Stimulated activated naive CD8-positive, alpha-beta T cell treated with anti-CD3 and anti-CD28 coated beads, Interleukin-15, Interleukin-2, amounts not matched to agents 100 ng/mL and 50 ng/mL, for 24 hours (primary cell): ENCODE measurements around the gene ELK3.
A peak's percentile ranks its signal among the peaks of the same experiment; 100 is the strongest.
"Not testable (repeated sequence)": the region's sequence is repeated elsewhere in the genome, so short reads cannot be mapped to it uniquely, and the experiment has no call there.

Experiments
- H3K27ac Mint-ChIP-seq: one replicate; pipeline ENCODE4 v1.8.0; 2021; ENCODE audit warnings: mild to moderate bottlenecking, mixed read lengths
- H3K27me3 Mint-ChIP-seq: one replicate; pipeline ENCODE4 v1.8.0; 2021; ENCODE audit warnings: mixed read lengths
- H3K36me3 Mint-ChIP-seq: one replicate; pipeline ENCODE4 v1.8.0; 2021; ENCODE audit warnings: low read depth, mixed read lengths
- H3K4me1 Mint-ChIP-seq: one replicate; pipeline ENCODE4 v1.8.0; 2021; ENCODE audit warnings: low read depth, mixed read lengths
- H3K4me3 Mint-ChIP-seq: one replicate; pipeline ENCODE4 v1.8.0; 2021; ENCODE audit warnings: mild to moderate bottlenecking, mixed read lengths
- H3K9me3 Mint-ChIP-seq: one replicate; pipeline ENCODE4 v1.8.0; 2021; ENCODE audit warnings: mixed read lengths

The ELK3 gene

DNA sequence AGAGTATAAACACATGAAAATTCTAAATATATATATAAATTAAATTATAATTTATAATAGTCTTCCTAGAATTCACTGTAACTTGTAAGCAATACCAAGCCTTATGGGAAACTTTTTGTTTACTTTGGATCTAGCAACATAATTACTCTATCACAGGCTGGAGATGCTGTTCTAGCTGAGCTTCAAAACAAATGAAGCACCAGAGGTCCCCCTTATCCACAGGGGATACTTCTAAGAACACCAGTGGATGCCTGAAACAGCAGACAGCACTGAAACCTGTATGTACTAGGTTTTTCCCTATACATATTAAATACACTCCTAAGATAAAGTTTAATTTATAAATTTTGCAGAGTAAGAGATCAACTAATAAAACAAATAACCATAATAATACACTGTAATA lies 109.5 kb downstream of the ELK3 start:
- no peak overlapping the region for H3K27ac Mint-ChIP-seq
- H3K27me3 Mint-ChIP-seq = no peaks in the 10 kb centered on the region
- H3K4me3 Mint-ChIP-seq = no peak overlapping the region
- peaks cover 16% of the 10 kb centered on the region for H3K36me3 Mint-ChIP-seq
- H3K4me1 Mint-ChIP-seq = peaks cover 10% of the 10 kb centered on the region
- H3K9me3 Mint-ChIP-seq = no peaks in the 10 kb centered on the region

DNA sequence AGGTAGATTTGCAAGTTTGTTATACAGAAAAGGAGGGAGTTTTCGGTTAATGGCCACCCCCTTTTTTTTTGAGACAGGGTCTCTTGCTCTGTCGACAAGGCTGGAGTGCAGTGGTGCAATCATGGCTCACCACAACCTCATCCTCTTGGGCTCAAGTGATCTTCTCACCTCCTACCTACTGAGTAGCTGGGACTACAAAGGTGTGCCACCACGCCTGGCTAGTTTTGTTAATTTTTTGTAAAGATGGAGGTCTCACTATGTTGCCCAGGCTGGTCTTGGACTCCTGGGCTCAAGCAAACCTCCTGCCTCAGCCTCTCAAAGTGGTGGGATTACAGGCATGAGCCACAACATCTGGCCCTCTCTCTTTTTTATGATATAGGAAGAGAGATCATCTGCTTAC lies 111.5 kb downstream of the ELK3 start:
- Mint-ChIP-seq H3K9me3 (no peaks in the 10 kb centered on the region), H3K27ac (no peak overlapping the region), H3K27me3 (no peaks in the 10 kb centered on the region), H3K4me1 (peaks cover 10% of the 10 kb centered on the region), H3K36me3 (peaks cover 17% of the 10 kb centered on the region), H3K4me3 (no peak overlapping the region)

DNA sequence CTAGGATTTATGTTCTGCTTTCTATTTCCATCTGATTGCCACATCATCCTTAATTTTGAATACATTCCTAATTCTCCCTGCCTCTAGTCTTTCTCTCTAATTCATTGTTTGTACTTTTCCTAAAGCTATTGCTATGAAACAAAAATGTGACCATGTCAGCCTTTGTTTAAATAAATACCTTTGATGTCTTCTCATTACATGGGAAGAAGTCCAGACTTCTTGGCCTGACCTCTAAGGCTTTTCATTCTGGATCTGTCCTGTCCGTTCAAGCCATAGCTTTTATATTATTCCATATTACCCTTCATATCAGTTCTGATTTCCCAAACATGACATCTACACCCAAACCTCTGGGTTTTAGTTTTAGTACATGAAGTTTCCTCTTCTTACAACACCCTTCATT lies 114.7 kb downstream of the ELK3 start:
- H3K27ac Mint-ChIP-seq = no peak overlapping the region
- no peaks in the 10 kb centered on the region for H3K27me3 Mint-ChIP-seq
- H3K4me3 Mint-ChIP-seq = no peak overlapping the region
- no peaks in the 10 kb centered on the region for H3K9me3 Mint-ChIP-seq
- H3K36me3 Mint-ChIP-seq = peaks cover 18% of the 10 kb centered on the region
- peaks cover 18% of the 10 kb centered on the region for H3K4me1 Mint-ChIP-seq

DNA sequence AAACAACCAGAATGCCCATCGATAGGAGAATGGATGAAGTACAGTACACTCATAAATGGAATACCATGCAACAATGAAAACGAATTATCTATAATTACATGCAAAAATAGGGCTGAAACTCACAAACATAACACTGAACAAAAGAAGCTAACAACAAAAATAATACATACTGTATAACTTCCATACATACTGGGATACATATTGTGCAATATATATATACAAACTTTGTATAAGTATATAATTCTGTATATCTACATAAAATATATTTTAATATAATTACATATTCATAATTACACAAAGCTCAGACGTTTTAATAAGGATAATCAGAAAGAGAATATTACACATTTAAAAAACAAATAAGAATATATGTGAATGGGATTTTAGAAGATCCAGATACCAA lies 115.9 kb downstream of the ELK3 start:
- H3K27me3 Mint-ChIP-seq = no peaks in the 10 kb centered on the region
- no peak overlapping the region for H3K27ac Mint-ChIP-seq

DNA sequence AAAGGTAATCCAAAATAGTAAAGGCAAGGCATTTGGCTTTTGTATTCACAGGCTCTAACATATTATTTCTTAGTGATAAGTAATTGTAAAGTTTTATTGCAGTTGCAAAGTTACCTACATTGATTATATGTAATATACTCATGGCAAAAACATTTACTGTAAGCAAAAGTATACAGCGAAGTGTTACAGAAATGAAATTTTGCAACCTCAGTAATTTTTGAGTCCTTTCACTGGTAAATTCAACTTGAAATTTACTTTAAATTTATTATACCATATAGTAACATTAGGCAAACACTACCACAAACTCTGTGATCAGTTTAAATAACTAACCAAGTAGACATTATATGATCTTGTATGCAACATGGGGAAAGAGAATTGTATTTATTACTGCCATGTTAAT lies 117.0 kb downstream of the ELK3 start:
- H3K36me3 Mint-ChIP-seq = peaks cover 18% of the 10 kb centered on the region
- H3K27me3 Mint-ChIP-seq = no peaks in the 10 kb centered on the region
- H3K4me1 Mint-ChIP-seq = peaks cover 28% of the 10 kb centered on the region
- H3K4me3 Mint-ChIP-seq = no peak overlapping the region
- H3K27ac Mint-ChIP-seq = no peak overlapping the region
- no peaks in the 10 kb centered on the region for H3K9me3 Mint-ChIP-seq

More for the DNA sequence above, 115.9 kb downstream of the ELK3 start:
- peaks cover 28% of the 10 kb centered on the region for H3K4me1 Mint-ChIP-seq
- no peaks in the 10 kb centered on the region for H3K9me3 Mint-ChIP-seq
- H3K4me3 Mint-ChIP-seq = no peak overlapping the region
- H3K36me3 Mint-ChIP-seq = peaks cover 18% of the 10 kb centered on the region

DNA sequence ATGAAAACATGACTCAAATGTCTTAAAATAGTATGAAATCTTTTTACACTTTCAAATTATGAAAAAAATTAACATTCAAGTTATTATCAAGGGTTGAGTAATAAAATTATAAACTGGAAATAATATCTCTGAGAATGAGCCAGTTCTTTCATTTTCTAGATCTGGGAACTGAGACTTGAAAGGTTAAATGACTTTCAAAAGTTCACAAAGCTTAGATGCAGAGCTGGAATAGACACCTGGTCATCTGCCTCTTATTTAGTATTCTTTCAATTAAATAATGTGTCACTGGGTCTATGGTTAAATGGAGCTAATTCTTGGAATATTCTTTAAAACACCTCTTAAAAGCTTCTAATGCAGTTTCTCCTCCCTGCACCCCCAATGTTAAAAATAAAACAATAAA lies 119.4 kb downstream of the ELK3 start:
- H3K36me3 Mint-ChIP-seq = peaks cover 17% of the 10 kb centered on the region
- H3K4me1 Mint-ChIP-seq = peaks cover 24% of the 10 kb centered on the region
- no peaks in the 10 kb centered on the region for H3K27me3 Mint-ChIP-seq
- H3K27ac Mint-ChIP-seq = no peak overlapping the region
- no peak overlapping the region for H3K4me3 Mint-ChIP-seq
- no peaks in the 10 kb centered on the region for H3K9me3 Mint-ChIP-seq

DNA sequence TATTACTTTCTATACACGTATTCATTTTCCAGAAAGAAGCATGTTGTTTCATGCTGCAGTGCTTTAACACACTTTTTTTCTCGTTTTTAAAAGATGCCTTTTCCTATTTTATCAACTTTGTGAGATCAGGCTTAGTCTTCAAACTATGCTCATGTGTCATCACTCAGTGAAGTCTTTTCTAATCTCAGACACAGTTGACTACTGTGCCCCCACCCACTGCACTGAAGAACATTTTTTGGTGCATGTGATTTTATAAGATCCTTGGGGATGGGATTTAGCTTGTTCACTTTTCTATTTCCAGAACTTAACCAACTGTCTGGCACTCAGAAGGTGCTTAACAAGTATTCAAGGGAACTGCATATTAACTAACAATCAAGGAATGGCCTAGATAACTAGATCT lies 120.5 kb downstream of the ELK3 start:
- H3K4me1 Mint-ChIP-seq = peaks cover 24% of the 10 kb centered on the region
- H3K9me3 Mint-ChIP-seq = no peaks in the 10 kb centered on the region
- no peaks in the 10 kb centered on the region for H3K27me3 Mint-ChIP-seq
- H3K36me3 Mint-ChIP-seq = peaks cover 11% of the 10 kb centered on the region
- no peak overlapping the region for H3K27ac Mint-ChIP-seq
- H3K4me3 Mint-ChIP-seq = no peak overlapping the region

DNA sequence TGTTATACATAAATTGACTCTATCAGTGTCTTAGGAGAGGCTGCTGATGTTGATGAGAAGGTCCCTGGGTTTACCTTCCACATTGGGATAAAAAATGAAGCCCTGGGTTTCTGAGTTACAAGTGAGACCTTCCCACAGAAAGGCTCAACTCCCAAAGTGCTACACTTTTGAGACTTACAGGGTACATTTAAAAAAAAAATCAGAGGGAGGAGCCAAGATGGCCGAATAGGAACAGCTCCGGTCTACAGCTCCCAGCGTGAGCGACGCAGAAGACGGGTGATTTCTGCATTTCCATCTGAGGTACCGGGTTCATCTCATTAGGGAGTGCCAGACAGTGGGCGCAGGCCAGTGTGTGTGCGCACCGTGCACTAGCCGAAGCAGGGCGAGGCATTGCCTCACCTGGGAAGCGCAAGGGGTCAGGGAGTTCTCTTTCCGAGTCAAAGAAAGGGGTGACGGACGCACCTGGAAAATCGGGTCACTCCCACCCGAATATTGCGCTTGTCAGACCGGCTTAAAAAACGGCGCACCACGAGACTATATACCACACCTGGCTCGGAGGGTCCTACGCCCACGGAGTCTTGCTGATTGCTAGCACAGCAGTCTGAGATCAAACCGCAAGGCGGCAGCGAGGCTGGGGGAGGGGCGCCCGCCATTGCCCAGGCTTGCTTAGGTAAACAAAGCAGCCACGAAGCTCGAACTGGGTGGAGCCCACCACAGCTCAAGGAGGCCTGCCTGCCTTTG lies 121.7 kb downstream of the ELK3 start:
- peak overlapping the region; percentile 88 for H3K4me3 Mint-ChIP-seq
- peaks cover 24% of the 10 kb centered on the region for H3K4me1 Mint-ChIP-seq
- H3K36me3 Mint-ChIP-seq, H3K9me3 Mint-ChIP-seq, H3K27me3 Mint-ChIP-seq: not testable (repeated sequence)
- peak overlapping the region; percentile 79 for H3K27ac Mint-ChIP-seq

DNA sequence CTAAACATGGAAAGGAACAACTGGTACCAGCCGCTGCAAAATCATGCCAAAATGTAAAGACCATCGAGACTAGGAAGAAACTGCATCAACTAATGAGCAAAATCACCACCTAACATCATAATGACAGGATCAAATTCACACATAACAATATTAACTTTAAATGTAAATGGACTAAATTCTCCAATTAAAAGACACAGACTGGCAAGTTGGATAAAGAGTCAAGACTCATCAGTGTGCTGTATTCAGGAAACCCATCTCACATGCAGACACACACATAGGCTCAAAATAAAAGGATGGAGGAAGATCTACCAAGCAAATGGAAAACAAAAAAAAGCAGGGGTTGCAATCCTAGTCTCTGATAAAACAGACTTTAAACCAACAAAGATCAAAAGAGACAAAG lies 123.6 kb downstream of the ELK3 start:
- H3K27ac Mint-ChIP-seq, H3K9me3 Mint-ChIP-seq, H3K27me3 Mint-ChIP-seq, H3K4me3 Mint-ChIP-seq: not testable (repeated sequence)
- peaks cover 11% of the 10 kb centered on the region for H3K36me3 Mint-ChIP-seq
- peaks cover 24% of the 10 kb centered on the region for H3K4me1 Mint-ChIP-seq
